BE2C (cell line): ENCODE measurements around the gene PTPRH. TPM values are rescaled to one million over a fixed set of nuclear protein-coding genes. Genes with fewer than 3 reads are reported as not detected.

ENCODE experiments used
- DNase-seq: peaks from one replicate; pipeline ENCODE4 v3.0.0-alpha.2; 2020
- H3K27me3 ChIP-seq: fragments of 250-450 bp; sonication (Bioruptor Pico); 2 replicates; pipeline ENCODE4 v1.5.1; 2020; ENCODE audit warnings: mild to moderate bottlenecking
- H3K36me3 ChIP-seq: fragments of 250-450 bp; sonication (Bioruptor Pico); 2 replicates; pipeline ENCODE4 v1.5.1; 2020; ENCODE audit warnings: mild to moderate bottlenecking
- H3K4me1 ChIP-seq: fragments of 250-450 bp; sonication (Bioruptor Pico); 2 replicates; pipeline ENCODE4 v1.5.1; 2020
- H3K4me3 ChIP-seq: 2 replicates; pipeline ENCODE4 v1.5.1; 2011; ENCODE audit warnings: low read depth, low read length
- H3K9me3 ChIP-seq: fragments of 250-450 bp; sonication (Bioruptor Pico); 2 replicates; pipeline ENCODE4 v1.5.1; 2020
- polyA plus RNA-seq: library from polyadenylated mRNA; unstranded; fragments of >200 nt; gene quantifications from one replicate; pipeline ENCODE4 v1.2.1, GENCODE V29; 2012; ENCODE audit warnings: low read depth, missing spikeins; ENCODE audit not compliant: insufficient read length, insufficient read depth
- TF ChIP-seq, protein P1 (sequence below): IDR thresholded peaks from 2 replicates; pipeline ENCODE4 v1.5.1; 2012; ENCODE audit warnings: mild to moderate bottlenecking, low read depth, low read length

PTPRH gene, protein sequence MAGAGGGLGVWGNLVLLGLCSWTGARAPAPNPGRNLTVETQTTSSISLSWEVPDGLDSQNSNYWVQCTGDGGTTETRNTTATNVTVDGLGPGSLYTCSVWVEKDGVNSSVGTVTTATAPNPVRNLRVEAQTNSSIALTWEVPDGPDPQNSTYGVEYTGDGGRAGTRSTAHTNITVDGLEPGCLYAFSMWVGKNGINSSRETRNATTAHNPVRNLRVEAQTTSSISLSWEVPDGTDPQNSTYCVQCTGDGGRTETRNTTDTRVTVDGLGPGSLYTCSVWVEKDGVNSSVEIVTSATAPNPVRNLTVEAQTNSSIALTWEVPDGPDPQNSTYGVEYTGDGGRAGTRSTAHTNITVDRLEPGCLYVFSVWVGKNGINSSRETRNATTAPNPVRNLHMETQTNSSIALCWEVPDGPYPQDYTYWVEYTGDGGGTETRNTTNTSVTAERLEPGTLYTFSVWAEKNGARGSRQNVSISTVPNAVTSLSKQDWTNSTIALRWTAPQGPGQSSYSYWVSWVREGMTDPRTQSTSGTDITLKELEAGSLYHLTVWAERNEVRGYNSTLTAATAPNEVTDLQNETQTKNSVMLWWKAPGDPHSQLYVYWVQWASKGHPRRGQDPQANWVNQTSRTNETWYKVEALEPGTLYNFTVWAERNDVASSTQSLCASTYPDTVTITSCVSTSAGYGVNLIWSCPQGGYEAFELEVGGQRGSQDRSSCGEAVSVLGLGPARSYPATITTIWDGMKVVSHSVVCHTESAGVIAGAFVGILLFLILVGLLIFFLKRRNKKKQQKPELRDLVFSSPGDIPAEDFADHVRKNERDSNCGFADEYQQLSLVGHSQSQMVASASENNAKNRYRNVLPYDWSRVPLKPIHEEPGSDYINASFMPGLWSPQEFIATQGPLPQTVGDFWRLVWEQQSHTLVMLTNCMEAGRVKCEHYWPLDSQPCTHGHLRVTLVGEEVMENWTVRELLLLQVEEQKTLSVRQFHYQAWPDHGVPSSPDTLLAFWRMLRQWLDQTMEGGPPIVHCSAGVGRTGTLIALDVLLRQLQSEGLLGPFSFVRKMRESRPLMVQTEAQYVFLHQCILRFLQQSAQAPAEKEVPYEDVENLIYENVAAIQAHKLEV
- 12.6 TPM for polyA plus RNA-seq

DNA sequence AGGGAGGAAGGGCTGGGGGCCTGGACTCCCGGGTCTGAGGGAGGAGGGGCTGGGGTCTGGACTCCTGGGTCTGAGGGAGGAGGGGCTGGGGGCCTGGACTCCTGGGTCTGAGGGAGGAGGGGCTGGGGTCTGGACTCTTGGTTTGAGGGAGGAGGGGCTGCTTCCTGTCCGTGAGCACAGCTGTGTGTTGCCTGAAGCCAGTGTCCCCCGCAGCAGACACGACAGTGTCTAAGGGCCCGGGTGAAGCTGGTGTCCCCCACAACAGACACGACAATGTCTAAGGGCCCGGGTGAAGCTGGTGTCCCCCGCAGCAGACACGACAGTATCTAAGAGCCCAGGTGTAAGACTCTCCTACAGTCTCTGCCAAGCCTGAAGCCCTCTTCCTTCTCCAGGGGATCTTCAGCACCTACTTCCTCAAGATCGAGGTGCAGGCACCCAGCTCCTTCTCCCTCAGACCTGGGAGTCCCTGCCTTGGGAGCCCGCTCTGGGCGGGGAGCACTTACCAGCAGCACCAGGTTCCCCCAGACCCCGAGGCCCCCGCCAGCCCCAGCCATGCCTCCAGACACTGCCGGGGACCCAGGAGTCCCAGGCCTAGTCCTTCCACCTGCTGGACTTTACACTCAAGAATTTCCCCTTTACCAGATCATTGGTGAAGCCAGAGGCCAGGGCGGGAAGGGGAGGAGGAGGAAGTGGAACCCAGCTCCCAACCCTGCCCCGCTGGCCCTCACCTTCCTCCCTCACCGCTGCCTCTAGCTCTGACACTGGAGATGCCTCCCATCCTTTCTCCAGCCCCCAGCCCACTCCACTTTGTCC lies at the start of gene PTPRH:
Gene PTPRH (minus strand): TSS at position 622 of the 813 bp plus-strand sequence. CDS start 68 bp downstream, at position 554.
- H3K36me3 ChIP-seq: no peaks in the 10 kb centered on the region
- H3K4me1 ChIP-seq: 0 out of 2 replicates have a peak, but pooled peaks cover 5% of the 10 kb centered on the region
- no peak for DNase-seq
- no peak within 1 kb of the TSS for H3K4me3 ChIP-seq
- H3K27me3 ChIP-seq: no peaks in the 10 kb centered on the region
- TF ChIP-seq, protein P1, sequence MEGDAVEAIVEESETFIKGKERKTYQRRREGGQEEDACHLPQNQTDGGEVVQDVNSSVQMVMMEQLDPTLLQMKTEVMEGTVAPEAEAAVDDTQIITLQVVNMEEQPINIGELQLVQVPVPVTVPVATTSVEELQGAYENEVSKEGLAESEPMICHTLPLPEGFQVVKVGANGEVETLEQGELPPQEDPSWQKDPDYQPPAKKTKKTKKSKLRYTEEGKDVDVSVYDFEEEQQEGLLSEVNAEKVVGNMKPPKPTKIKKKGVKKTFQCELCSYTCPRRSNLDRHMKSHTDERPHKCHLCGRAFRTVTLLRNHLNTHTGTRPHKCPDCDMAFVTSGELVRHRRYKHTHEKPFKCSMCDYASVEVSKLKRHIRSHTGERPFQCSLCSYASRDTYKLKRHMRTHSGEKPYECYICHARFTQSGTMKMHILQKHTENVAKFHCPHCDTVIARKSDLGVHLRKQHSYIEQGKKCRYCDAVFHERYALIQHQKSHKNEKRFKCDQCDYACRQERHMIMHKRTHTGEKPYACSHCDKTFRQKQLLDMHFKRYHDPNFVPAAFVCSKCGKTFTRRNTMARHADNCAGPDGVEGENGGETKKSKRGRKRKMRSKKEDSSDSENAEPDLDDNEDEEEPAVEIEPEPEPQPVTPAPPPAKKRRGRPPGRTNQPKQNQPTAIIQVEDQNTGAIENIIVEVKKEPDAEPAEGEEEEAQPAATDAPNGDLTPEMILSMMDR: no peak
- no peaks in the 10 kb centered on the region for H3K9me3 ChIP-seq

DNA sequence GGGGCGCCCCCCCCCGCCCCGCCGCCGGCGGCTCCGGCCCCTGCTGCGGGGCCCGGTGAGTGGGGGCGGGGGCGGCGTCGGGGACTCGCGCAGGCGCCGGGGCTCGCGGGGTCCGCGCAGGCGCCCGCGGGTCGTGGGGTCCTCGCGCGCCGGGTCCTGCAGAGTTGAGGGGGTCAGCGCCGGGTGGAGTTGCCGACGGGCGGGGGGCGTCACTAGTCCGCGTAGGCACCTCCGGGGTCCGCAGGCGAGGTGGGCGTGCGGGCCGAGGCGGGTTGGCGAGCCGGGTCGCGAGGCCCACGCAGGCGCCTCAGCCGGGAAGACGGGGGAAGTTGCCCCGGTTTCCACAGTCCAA lies 49.2 kb upstream of the PTPRH start:
- Histone ChIP-seq H3K36me3 (peaks cover 2% of the 10 kb centered on the region; the same call in 1 of the 2 replicates), H3K4me1 (peaks cover 4% of the 10 kb centered on the region; the same call in 1 of the 2 replicates), H3K27me3 (no peaks in the 10 kb centered on the region), H3K4me3 (peak overlapping the region; percentile 93), H3K9me3 (no peaks in the 10 kb centered on the region)
- TF ChIP-seq, protein P1: no peak
- DNase-seq: no peak

DNA sequence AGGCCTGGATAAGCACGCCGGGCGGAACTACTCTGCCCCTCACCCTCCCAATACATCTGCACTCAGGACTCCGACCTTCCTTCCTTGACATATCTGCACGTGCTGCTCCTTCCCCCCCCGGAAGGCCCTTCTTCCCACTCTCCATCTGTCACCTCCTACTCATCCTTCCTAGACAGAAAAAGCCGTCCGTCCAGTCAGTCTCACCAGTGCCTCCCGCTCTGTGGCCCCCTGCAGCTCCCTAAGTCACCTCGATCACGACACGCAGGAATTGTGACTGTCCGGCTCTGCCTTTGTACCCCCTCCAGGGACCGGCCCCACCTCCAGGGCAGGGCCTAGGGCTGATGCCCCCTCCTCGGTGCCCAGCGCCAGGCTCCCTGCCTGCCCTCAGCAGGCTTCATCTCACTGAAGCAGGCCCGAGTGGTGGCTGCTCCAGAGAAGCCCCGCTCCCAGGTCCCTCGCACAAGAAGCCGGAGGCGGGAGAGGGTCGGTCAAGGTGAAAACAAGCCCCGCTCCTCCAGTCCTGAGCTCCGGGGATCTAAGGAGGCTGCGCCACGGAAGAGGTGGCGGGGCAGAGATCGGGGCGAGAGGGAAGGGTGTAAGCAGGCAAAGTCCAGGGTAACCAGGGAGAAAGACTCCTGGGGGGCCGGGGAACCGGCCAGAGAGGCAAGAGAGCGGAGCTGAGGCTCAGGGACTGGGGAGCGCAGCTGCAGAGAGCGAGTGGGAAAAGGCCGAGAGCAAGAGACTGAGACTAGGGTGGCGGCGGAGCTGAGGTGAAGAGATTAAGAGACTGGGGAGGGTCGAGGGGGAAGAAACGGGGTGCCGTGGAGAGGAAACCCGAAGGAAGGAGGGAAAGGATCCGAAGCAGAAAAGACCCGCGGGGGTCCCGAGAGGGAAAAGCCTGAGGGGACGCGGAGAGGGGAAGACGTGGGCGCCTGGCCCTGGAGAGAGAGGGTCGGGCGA lies 48.4 kb upstream of the PTPRH start:
- Histone ChIP-seq H3K9me3 (no peaks in the 10 kb centered on the region), H3K4me3 (peak overlapping the region; percentile 93), H3K36me3 (peaks cover 2% of the 10 kb centered on the region; the same call in 1 of the 2 replicates), H3K27me3 (no peaks in the 10 kb centered on the region), H3K4me1 (peaks cover 4% of the 10 kb centered on the region; the same call in 1 of the 2 replicates)
- TF ChIP-seq, protein P1: no peak
- DNase-seq: no peak

DNA sequence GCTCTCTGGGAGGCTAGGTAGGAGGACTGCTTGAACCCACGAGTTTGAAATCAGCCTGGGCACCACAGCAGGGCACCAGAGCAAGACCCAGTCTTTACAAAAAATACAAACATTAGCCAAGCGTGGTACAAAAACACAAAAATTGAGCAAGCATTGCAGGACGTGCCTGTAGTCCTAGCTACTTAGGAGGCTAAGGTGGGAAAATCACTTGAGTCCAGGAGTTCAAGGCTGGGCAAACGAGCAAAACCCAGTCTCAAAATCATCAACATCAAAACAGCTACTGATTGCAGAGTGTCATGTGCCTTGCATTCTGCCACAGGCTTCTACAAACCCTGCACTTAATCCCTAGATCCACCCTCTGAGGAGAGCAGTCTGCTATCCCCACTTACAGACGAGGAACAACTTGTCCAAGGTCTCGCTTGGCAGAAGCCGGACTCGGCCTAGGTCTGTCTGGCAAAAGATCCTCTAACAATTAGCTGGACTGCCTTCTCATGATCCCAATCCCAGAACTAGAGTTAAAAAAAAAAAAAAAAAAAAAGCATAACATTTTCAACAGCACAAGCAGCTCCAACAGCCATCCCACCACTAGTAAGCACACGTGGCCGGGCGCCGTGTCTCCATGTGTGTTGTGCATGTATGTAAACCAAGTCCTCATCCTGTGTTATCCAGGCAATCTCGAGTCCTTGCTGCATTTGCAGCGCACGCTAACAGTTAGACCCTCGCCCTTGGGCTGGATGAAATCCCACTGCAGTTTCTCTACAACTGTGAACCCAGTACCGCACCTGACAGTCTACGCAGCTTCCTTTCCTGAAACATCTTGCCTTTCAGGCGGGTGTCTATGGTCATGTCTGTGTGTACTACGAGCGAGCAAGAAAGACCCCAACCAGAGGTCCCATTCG lies 47.5 kb upstream of the PTPRH start:
- Histone ChIP-seq H3K4me1 (peaks cover 4% of the 10 kb centered on the region; the same call in 1 of the 2 replicates), H3K36me3 (peaks cover 2% of the 10 kb centered on the region; the same call in 1 of the 2 replicates), H3K27me3 (no peaks in the 10 kb centered on the region), H3K9me3 (no peaks in the 10 kb centered on the region), H3K4me3 (peak overlapping the region; percentile 93)
- no peak for DNase-seq
- TF ChIP-seq, protein P1: no peak
